H1 (cell line): ENCODE measurements around the gene FAF2. TPM values are rescaled to one million over a fixed set of nuclear protein-coding genes. Genes with fewer than 3 reads are reported as not detected.

Experiments
- CTCF ChIA-PET: fragments of 300-600 bp; sonication (Branson Sonifier 250); formaldehyde crosslinking; loops from one replicate; lab custom pipeline; 2021; ENCODE audit not compliant: partially characterized antibody; lab: Charles Lee
- POLR2A ChIA-PET: fragments of 300-600 bp; sonication (Branson Sonifier 250); formaldehyde crosslinking; loops from one replicate; lab custom pipeline; 2021; ENCODE audit warnings: inconsistent platforms; ENCODE audit not compliant: partially characterized antibody; lab: Charles Lee
- DNase-seq, 2 experiments: peaks; one replicate each; pipeline versions ENCODE4 v3.0.0 to v3.0.0-alpha.2; 2010 to 2022; ENCODE audit warnings: low spot score in 2 of 2, low read depth in 1 of 2, mixed read lengths in 1 of 2
- FAIRE-seq: peaks from 2 replicates; lab custom pipeline; 2011; peaks lifted over from hg19 to GRCh38; lab: Jason Lieb, UNC
- H2AFZ ChIP-seq: 2 replicates; pipeline ENCODE4 v1.8.1; 2012; ENCODE audit warnings: low read length, inconsistent platforms
- H2AK5ac ChIP-seq: 2 replicates; pipeline ENCODE4 v1.6.1; 2013; ENCODE audit warnings: low read depth, low read length
- H2BK120ac ChIP-seq: replicated peaks from 2 replicates; pipeline ENCODE3; 2013; ENCODE audit warnings: low read depth, low read length, inconsistent platforms
- H2BK12ac ChIP-seq: 2 replicates; pipeline ENCODE4 v1.6.1; 2013; ENCODE audit warnings: low read depth, low read length
- H2BK15ac ChIP-seq: 2 replicates; pipeline ENCODE4 v1.6.1; 2013; ENCODE audit warnings: low read length
- H2BK20ac ChIP-seq: 2 replicates; pipeline ENCODE4 v1.6.1; 2013; ENCODE audit warnings: low read length
- H2BK5ac ChIP-seq: 2 replicates; pipeline ENCODE4 v1.6.1; 2013; ENCODE audit warnings: low read depth, low read length
- H3K14ac ChIP-seq: 2 replicates; pipeline ENCODE4 v1.6.1; 2013; ENCODE audit warnings: inconsistent platforms; ENCODE audit not compliant: insufficient read length
- H3K18ac ChIP-seq: 2 replicates; pipeline ENCODE4 v1.6.1; 2013; ENCODE audit warnings: low read length; ENCODE audit errors: extremely low read depth
- H3K23ac ChIP-seq: 2 replicates; pipeline ENCODE4 v1.6.1; 2013; ENCODE audit warnings: inconsistent platforms; ENCODE audit not compliant: insufficient read length
- H3K23me2 ChIP-seq: 2 replicates; pipeline ENCODE4 v1.6.1; 2013; ENCODE audit warnings: low read depth, low read length
- H3K27ac ChIP-seq: 2 replicates; pipeline ENCODE4 v1.6.1; 2011; ENCODE audit warnings: low read depth, low read length, inconsistent platforms
- H3K27me3 ChIP-seq, 4 experiments: replicated peaks in 1 of 4; 1 replicate in 1 of 4; 2 replicates in 3 of 4; pipeline versions ENCODE4 v1.6.1 to v1.8.1; 2011 to 2013; ENCODE audit warnings: low read length in 3 of 4, mild to moderate bottlenecking in 3 of 4, inconsistent platforms in 2 of 4, mixed read lengths in 2 of 4, moderate library complexity in 1 of 4; ENCODE audit not compliant: control insufficient read depth in 3 of 4, insufficient read depth in 3 of 4; ENCODE audit errors: extremely low read depth in 1 of 4
- H3K36me3 ChIP-seq, 4 experiments: 2 replicates each; pipeline versions ENCODE4 v1.6.1 to v1.8.1; 2011 to 2013; ENCODE audit warnings: mild to moderate bottlenecking in 4 of 4, low read length in 3 of 4, moderate library complexity in 2 of 4, control low read depth in 1 of 4, inconsistent platforms in 1 of 4; ENCODE audit not compliant: insufficient read depth in 4 of 4, control insufficient read depth in 2 of 4
- H3K4ac ChIP-seq: replicated peaks from 2 replicates; pipeline ENCODE3; 2013; ENCODE audit warnings: low read length, low read depth, mixed read lengths, inconsistent platforms; ENCODE audit not compliant: insufficient read length
- H3K4me1 ChIP-seq, 4 experiments: replicated peaks in 1 of 4; 1 replicate in 1 of 4; 2 replicates in 3 of 4; pipeline versions ENCODE4 v1.6.1 to v1.8.1; 2011 to 2013; ENCODE audit warnings: low read length in 3 of 4, inconsistent platforms in 2 of 4, mixed read lengths in 1 of 4; ENCODE audit not compliant: insufficient read depth in 4 of 4, control insufficient read depth in 3 of 4
- H3K4me2 ChIP-seq, 2 experiments: 2 replicates each; pipeline versions ENCODE4 v1.6.1 to v1.8.1; 2011 to 2013; ENCODE audit warnings: low read depth in 2 of 2, low read length in 2 of 2, control low read depth in 1 of 2, inconsistent platforms in 1 of 2, mild to moderate bottlenecking in 1 of 2; ENCODE audit not compliant: insufficient read depth in 1 of 2
- H3K4me3 ChIP-seq, 4 experiments: fragments of 200-600, 300-600 bp in 1 of 4; sonication (generic), shearing (Covaris generic), sonication (Bioruptor Twin) in 1 of 4; 2 replicates each; pipeline versions ENCODE4 v1.5.1 to v1.8.1; 2011 to 2016; ENCODE audit warnings: low read length in 4 of 4, low read depth in 3 of 4, control low read depth in 2 of 4, inconsistent platforms in 2 of 4, mild to moderate bottlenecking in 2 of 4, mixed read lengths in 1 of 4, moderate library complexity in 1 of 4; ENCODE audit not compliant: insufficient read depth in 2 of 4; ENCODE audit errors: extremely low read depth in 1 of 4
- H3K56ac ChIP-seq: replicated peaks from 2 replicates; pipeline ENCODE3; 2013; ENCODE audit warnings: low read depth, mild to moderate bottlenecking, mixed read lengths, low read length, inconsistent platforms; ENCODE audit not compliant: insufficient read length
- H3K79me1 ChIP-seq: 2 replicates; pipeline ENCODE4 v1.6.1; 2013; ENCODE audit warnings: low read depth, low read length, control low read depth
- H3K79me2 ChIP-seq, 2 experiments: 2 replicates each; pipeline versions ENCODE4 v1.6.1 to v1.8.1; 2012 to 2013; ENCODE audit warnings: low read length in 2 of 2, mild to moderate bottlenecking in 2 of 2, inconsistent platforms in 1 of 2; ENCODE audit not compliant: insufficient read depth in 2 of 2, control insufficient read depth in 1 of 2
- H3K9ac ChIP-seq, 4 experiments: replicated peaks in 1 of 4; 1 replicate in 1 of 4; 2 replicates in 3 of 4; pipeline versions ENCODE4 v1.6.1 to v1.8.1; 2011 to 2013; ENCODE audit warnings: low read depth in 3 of 4, low read length in 3 of 4, control low read depth in 2 of 4, mild to moderate bottlenecking in 2 of 4, moderate library complexity in 2 of 4, inconsistent platforms in 1 of 4; ENCODE audit errors: extremely low read depth in 1 of 4
- H3K9me3 ChIP-seq, 2 experiments: 2 replicates each; pipeline versions ENCODE4 v1.6.1 to v1.8.1; 2012 to 2013; ENCODE audit warnings: mild to moderate bottlenecking in 2 of 2, moderate library complexity in 2 of 2, control low read depth in 1 of 2, inconsistent platforms in 1 of 2, low read depth in 1 of 2, low read length in 1 of 2, mixed read lengths in 1 of 2; ENCODE audit not compliant: insufficient read depth in 2 of 2
- H4K20me1 ChIP-seq, 2 experiments: replicated peaks in 1 of 2; 2 replicates each; pipeline versions ENCODE3 to v1.8.1; 2011 to 2013; ENCODE audit warnings: inconsistent platforms in 2 of 2, low read length in 2 of 2, mild to moderate bottlenecking in 1 of 2; ENCODE audit not compliant: insufficient read depth in 2 of 2, control insufficient read depth in 1 of 2
- H4K5ac ChIP-seq: 2 replicates; pipeline ENCODE4 v1.6.1; 2013; ENCODE audit warnings: low read length, low read depth, mixed read lengths, inconsistent platforms; ENCODE audit not compliant: insufficient read length
- H4K8ac ChIP-seq: 2 replicates; pipeline ENCODE4 v1.8.0; 2013; ENCODE audit warnings: mild to moderate bottlenecking, moderate library complexity, low read length, inconsistent platforms; ENCODE audit not compliant: insufficient read depth; ENCODE audit errors: extremely low read depth
- H4K91ac ChIP-seq: replicated peaks from 2 replicates; pipeline ENCODE3; 2013; ENCODE audit warnings: low read length, mixed read lengths, inconsistent platforms; ENCODE audit not compliant: insufficient read length
- KDM1A ChIP-seq: fragments of 200-600, 300-600 bp; sonication (generic); IDR thresholded peaks from 2 replicates; pipeline ENCODE4 v1.7.1; 2016; ENCODE audit warnings: mild to moderate bottlenecking, low read length, borderline replicate concordance
- RNF2 ChIP-seq: fragments of 200-900, 300-1000 bp; sonication (generic); IDR thresholded peaks from 2 replicates; pipeline ENCODE4 v1.7.1; 2016; ENCODE audit warnings: borderline replicate concordance, low read depth, mild to moderate bottlenecking, antibody characterized with exemption, low read length; ENCODE audit not compliant: poor library complexity, severe bottlenecking; ENCODE audit errors: missing control alignments
- WGBS, 2 experiments: shearing (Covaris generic) in 1 of 2; methylation state at CpG; one replicate each; pipeline versions ENCODE4 v1.1.6 to v1.1.7; 2013 to 2015; ENCODE audit warnings: low lambda C conversion rate in 2 of 2, mixed read lengths in 2 of 2, inconsistent platforms in 1 of 2, low coverage in 1 of 2, missing lambda C conversion rate in 1 of 2; ENCODE audit not compliant: insufficient replicate concordance in 2 of 2, insufficient coverage in 1 of 2, insufficient read length in 1 of 2; ENCODE audit errors: extremely low coverage in 1 of 2, missing lambda C conversion rate in 1 of 2; 5-methylcytosine and 5-hydroxymethylcytosine counted together
- polyA plus RNA-seq, 7 experiments: library from polyadenylated mRNA; depleted of rRNA in 3 of 7; stranded (reverse) in 5 of 7; unstranded in 2 of 7; fragments of >200 nt in 5 of 7; fragments of 200-250 nt in 2 of 7; gene quantifications; 1 replicate in 5 of 7; 2 replicates in 1 of 7; 4 replicates in 1 of 7; pipeline versions ENCODE4 v1.2.1 to v1.2.3, GENCODE V29; 2011 to 2013; ENCODE audit warnings: missing spikeins in 2 of 7, mixed read lengths in 2 of 7
- total RNA-seq: library from RNA; stranded (reverse); fragmentation: NEBNext Ultra II Directional; extraction: Animal tissue kit (Norgen Biotek cat#: 25700); gene quantifications from 2 replicates; pipeline ENCODE4 v1.2.1, GENCODE V29; 2021

FAF2 gene
- total and polyA plus RNA-seq, 2 of the 8 experiments (the other 6 are each of a cell fraction or from before 2014, with no cell fraction given): 20.8 to 35.8 TPM

- Histone ChIP-seq H4K20me1 (no peaks in the 10 kb centered on the region), H3K9me3 (no peaks in the 10 kb centered on the region), H2BK12ac (peak overlapping the region; percentile 19; the same call in 1 of the 2 replicates), H2AK5ac (no peak overlapping the region), H3K14ac (no peak overlapping the region), H3K4ac (no peak overlapping the region), H4K8ac (peak overlapping the region; percentile 63; the same call in 1 of the 2 replicates), H4K5ac (no peak overlapping the region), H3K4me2 (no peak overlapping the region), H2AFZ (no peak overlapping the region), H3K56ac (no peak overlapping the region), H3K79me2 (no peaks in the 10 kb centered on the region), H3K79me1 (no peaks in the 10 kb centered on the region), H3K18ac (peak overlapping the region; percentile 32; the same call in 1 of the 2 replicates), H2BK5ac (no peak overlapping the region), H3K27ac (no peak overlapping the region), H3K9ac (no peak overlapping the region), H3K4me1 (peaks cover 0 to 11% (median 4%) of the 10 kb centered on the region in 4 experiments; a peak in 3 of 7 replicates), H3K23me2 (no peaks in the 10 kb centered on the region), H3K27me3 (no peaks in the 10 kb centered on the region), H4K91ac (no peak overlapping the region), H2BK20ac (no peak overlapping the region; the same call in 1 of the 2 replicates), H2BK120ac (no peak overlapping the region), H3K23ac (no peak overlapping the region), H2BK15ac (0 out of 2 replicates have a peak overlapping the region, but pooled peaks have one; percentile 29)
- FAIRE-seq (no peak), DNase-seq (no peak)
- ChIA-PET CTCF (interaction anchor here (0.8 to 3.9 kb wide), 7 partner anchors 10 to 78 kb away, joined by 3 to 27 read pairs (median 4); partner anchors contain the start of genes EIF4E1B and SNCB), POLR2A (interaction anchor here (3.9 to 6.9 kb wide), 2 partner anchors 9 to 16 kb away, joined by 22 to 63 read pairs; partner anchors contain the start of gene RNF44)
- 89% methylated on average over 11 of the region's 11 CpGs; no CpG with 5 or more reads in 1 of the 2 experiments for WGBS, 2 experiments
- TF ChIP-seq RNF2: no peak
- TF ChIP-seq KDM1A: peak; percentile 57; the same call in 1 of the 2 replicates
- TF ChIP-seq, all 59 proteins: peak for 1
- H3K36me3 ChIP-seq: no peaks in the 10 kb centered on the region
- no peak overlapping the region for H3K4me3 ChIP-seq
Measured at GRCh38 chr5:176552332-176552869, 104.2 kb downstream of the FAF2 start.
